K562 (cell line): ENCODE data around the gene FRMD4B.

Experiments
- CBX2 ChIP-seq: fragments of 200-600 bp; sonication (generic); IDR thresholded peaks from one replicate; pipeline ENCODE4 v1.6.1; 2012; ENCODE audit warnings: mild to moderate bottlenecking, low read length, inconsistent platforms; ENCODE audit not compliant: insufficient read depth, poor library complexity, severe bottlenecking
- CBX3 ChIP-seq, 2 experiments: IDR thresholded peaks; 1 replicate in 1 of 2; 2 replicates in 1 of 2; pipeline ENCODE4 v1.6.1; 2012; ENCODE audit warnings: inconsistent platforms in 2 of 2, low read length in 2 of 2, borderline replicate concordance in 1 of 2, control low read depth in 1 of 2
- CTCF ChIP-seq, 3 experiments: IDR thresholded peaks in 2 of 3; conservative IDR thresholded peaks in 1 of 3; 2 replicates each; pipeline ENCODE4 v1.5.1; 2011 to 2012; ENCODE audit warnings: low read length in 3 of 3, mild to moderate bottlenecking in 3 of 3, control low read depth in 2 of 3, improper control_type of control experiment in 1 of 3, inconsistent platforms in 1 of 3, low read depth in 1 of 3, mixed read lengths in 1 of 3, moderate library complexity in 1 of 3; ENCODE audit not compliant: insufficient read depth in 2 of 3
- EZH2 ChIP-seq: IDR thresholded peaks from 2 replicates; pipeline ENCODE4 v1.6.1; 2012; ENCODE audit warnings: low read depth, mild to moderate bottlenecking, inconsistent platforms, low read length, borderline replicate concordance
- FOXK1 ChIP-seq: sonication (generic); formaldehyde crosslinking; IDR thresholded peaks from 2 replicates; pipeline ENCODE4 v1.8.0; 2022; ENCODE audit warnings: missing genetic modification reagents, mild to moderate bottlenecking, borderline replicate concordance
- MAX ChIP-seq: sonication (generic); formaldehyde crosslinking; IDR thresholded peaks from 2 replicates; pipeline ENCODE4 v1.9.0; 2022; ENCODE audit warnings: mild to moderate bottlenecking, missing genetic modification reagents
- NCOA2 ChIP-seq, 2 experiments: fragments of 450-650 bp; IDR thresholded peaks; 2 replicates each; pipeline ENCODE4 v1.6.1; 2018; ENCODE audit warnings: mild to moderate bottlenecking in 2 of 2, moderate library complexity in 1 of 2; ENCODE audit not compliant: partially characterized antibody in 2 of 2
- NR2C2 ChIP-seq, 2 experiments: fragments of 200-800 bp in 1 of 2; sonication (Bioruptor generic) in 1 of 2; sonication (generic) in 1 of 2; formaldehyde crosslinking in 1 of 2; IDR thresholded peaks; 2 replicates each; pipeline versions ENCODE4 v1.6.1 to v1.8.0; 2016 to 2022; ENCODE audit warnings: mild to moderate bottlenecking in 1 of 2, missing compliant biosample characterization in 1 of 2, missing genetic modification characterization in 1 of 2, missing genetic modification reagents in 1 of 2
- PTBP1 ChIP-seq: fragments of 200-400 bp; formaldehyde crosslinking; IDR thresholded peaks from 2 replicates; pipeline ENCODE4 v1.6.1; 2017; ENCODE audit warnings: low read depth, low read length
- RFX5 ChIP-seq: IDR thresholded peaks from 2 replicates; pipeline ENCODE4 v1.6.1; 2011; ENCODE audit warnings: low read depth, mild to moderate bottlenecking, improper control_type of control experiment, low read length
- TAL1 ChIP-seq: fragments of 450-650 bp; IDR thresholded peaks from 2 replicates; pipeline ENCODE4 v1.6.1; 2016; ENCODE audit warnings: mild to moderate bottlenecking
- ZNF263 ChIP-seq: sonication (generic); formaldehyde crosslinking; IDR thresholded peaks from 2 replicates; pipeline ENCODE4 v1.8.0; 2022; ENCODE audit warnings: mild to moderate bottlenecking, missing genetic modification reagents, borderline replicate concordance
- ZNF830 ChIP-seq: fragments of 250-450 bp; sonication (Bioruptor Pico); IDR thresholded peaks from 2 replicates; pipeline ENCODE4 v1.5.0; 2021; ENCODE audit warnings: mild to moderate bottlenecking
- ZSCAN29 ChIP-seq: fragments of 450-650 bp; IDR thresholded peaks from 2 replicates; pipeline ENCODE4 v1.6.1; 2017

- TF ChIP-seq NCOA2 (IDR thresholded peaks at IDR 0.05; ENCODE audit: partially characterized antibody in 2 of 2), result no peak
- TF ChIP-seq ZNF263 (CRISPR knock-in tag), result no peak
- TF ChIP-seq PTBP1, result no peak
- TF ChIP-seq CBX3 (IDR thresholded peaks at IDR 0.05; ENCODE audit: borderline replicate concordance in 1 of 2, low read length in 2 of 2), result no peak
- no peak for TF ChIP-seq RFX5
- no peak for TF ChIP-seq CBX2
- no peak for TF ChIP-seq ZSCAN29
- TF ChIP-seq ZNF830 (CRISPR knock-in tag), result no peak
- no peak for TF ChIP-seq CTCF (IDR thresholded peaks at IDR 0.05 in 2 of 3, conservative IDR thresholded peaks at IDR 0.05 in 1 of 3; ENCODE audit: insufficient read depth in 2 of 3, low read depth in 1 of 3, low read length in 3 of 3)
- no peak for TF ChIP-seq MAX (CRISPR knock-in tag)
- TF ChIP-seq NR2C2 (CRISPR knock-in tag; IDR thresholded peaks at IDR 0.05), result no peak
- TF ChIP-seq NR2C2 (tag; IDR thresholded peaks at IDR 0.05), result no peak
- no peak for TF ChIP-seq FOXK1 (CRISPR knock-in tag)
- no peak for TF ChIP-seq EZH2
- TF ChIP-seq TAL1, result no peak
Measured at GRCh38 chr3:69122403-69122802, 263.5 kb downstream of the FRMD4B start, which contains the start of gene LMOD3.
